GM19023 (cell line): Measurements from ENCODE around the gene SLC5A12.

Experiments
- ATAC-seq: cut with Tn5 transposase; IDR thresholded peaks from one replicate; pipeline ENCODE4 v1.9.1; 2021; ENCODE audit warnings: mild to moderate bottlenecking, moderate library complexity; ENCODE audit not compliant: unreplicated experiment

SLC5A12 gene

DNA sequence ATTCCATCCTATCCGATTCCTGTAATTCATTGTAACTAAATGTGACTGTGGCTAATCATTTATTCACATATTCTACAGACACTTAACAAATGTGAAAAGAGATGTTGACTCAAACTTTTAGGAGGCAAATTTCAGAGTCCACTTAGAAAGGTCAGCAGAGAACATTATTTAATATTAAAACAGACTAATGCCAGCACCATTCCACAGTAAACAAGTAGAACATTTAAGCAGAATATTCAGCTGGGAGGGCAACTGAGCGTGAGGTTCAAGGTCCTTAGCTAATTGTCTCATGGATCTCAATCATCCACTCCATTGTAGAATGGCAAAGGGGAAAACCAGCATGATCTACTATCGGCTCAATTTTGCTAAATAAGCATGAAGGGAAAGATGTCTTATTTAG lies 5.1 kb upstream of the SLC5A12 start:
- ATAC-seq, result no peak

DNA sequence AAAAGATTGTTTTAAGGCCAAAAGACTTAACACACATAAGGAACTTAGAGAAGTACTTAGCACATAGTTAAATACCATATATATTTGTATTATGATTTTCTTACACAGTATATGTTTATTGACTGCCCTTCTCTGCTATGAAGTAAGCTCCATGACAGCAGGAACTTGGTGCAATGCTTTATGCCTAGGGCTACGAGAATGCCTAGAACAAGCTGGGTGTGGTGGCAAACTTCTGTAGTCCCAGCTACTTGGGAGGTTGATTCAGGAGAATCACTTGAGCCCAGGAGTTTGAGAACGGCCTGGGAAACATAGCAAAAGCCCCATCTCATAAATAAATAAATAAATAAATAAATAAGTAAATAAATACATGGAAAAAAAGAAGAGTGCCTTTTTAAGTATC lies 1.9 kb downstream of the SLC5A12 start:
- no peak for ATAC-seq

DNA sequence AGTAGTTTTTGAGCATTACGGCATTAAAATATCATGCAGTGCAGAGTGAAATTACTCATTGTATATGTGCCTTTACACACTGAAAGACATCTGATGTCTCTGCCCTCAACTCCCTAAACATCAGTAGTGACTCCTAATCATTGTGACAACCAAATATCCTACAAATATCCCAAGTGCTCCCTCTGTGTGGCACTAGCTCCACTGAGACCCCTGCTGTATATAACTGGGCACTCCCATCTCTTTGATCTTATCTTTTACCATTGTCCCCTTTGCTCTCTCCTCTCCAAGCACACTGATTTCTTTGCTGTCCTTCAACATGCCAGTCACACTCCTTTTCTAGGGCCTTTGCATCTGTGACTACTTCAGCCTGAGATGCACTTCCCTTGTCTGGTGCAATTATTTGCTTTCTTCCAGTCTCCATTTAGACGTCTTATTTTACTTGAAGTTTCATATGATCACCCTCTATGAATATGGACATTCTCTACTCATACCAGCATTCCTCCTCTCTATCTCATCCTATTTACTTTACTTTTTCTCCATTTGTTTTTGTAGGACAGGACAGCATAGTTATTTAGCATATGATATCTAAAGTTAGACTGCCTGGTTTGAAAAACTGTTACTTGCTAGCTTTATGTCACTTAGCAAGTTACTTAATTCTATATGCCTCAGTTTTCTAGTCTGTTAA lies 2.4 kb downstream of the SLC5A12 start:
- no peak for ATAC-seq

DNA sequence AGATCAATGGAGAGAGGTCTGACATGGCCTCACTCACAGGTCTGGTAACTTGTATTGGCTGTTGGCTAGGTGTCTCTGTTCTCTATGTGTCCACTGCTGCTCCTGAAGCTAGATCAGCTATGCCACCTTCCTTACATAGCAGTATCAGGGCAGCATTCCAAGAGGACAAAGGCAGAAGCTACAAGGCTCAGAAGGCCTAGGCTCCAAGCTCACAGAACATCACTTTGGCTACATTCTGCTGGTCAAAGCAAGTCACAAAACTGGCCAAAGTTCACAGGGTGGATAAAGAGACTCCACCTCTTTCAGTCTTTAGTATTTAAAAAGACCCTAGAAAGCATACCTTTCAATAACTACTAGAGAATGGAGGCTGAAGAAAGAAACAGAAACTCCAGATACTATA lies 4.1 kb downstream of the SLC5A12 start:
- no peak for ATAC-seq

DNA sequence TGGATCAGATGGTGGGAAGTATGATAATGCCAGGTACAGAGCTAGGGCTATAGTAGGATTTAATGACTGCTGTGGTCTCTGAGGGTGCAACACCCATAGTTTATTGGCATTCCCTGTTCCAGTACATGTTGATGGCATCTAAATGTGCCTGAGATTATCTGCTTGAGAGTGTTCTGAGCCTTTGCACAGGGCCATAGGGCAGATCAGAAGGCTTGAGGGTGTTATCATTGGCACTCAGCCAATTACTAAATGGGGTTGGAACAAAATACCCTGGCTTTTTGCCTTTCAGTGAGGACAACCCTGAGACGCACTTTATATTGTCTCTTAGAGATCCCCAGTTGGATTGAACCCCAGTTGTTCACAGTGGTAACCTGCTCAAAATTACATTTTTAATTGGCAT lies 6.7 kb downstream of the SLC5A12 start:
- ATAC-seq, result no peak

DNA sequence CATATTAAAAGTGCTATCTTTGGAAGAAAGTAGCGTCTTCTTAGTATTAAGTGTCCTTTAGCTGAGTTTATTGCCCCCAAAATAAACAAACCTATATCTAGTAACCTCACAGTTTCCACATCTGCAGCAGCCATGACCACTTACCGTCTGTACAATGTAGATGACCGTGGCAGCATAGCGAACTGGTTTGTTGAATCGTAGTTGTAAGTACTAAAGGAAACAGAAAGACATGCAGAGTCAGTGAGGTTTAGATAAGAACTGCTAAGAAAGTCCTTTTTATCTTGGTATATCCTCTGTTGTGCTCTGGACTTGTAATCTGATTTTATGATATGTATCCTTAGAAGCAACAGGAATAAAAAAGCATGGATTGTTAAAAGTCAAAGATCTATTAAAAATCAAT lies 9.4 kb downstream of the SLC5A12 start:
- ATAC-seq, result no peak

DNA sequence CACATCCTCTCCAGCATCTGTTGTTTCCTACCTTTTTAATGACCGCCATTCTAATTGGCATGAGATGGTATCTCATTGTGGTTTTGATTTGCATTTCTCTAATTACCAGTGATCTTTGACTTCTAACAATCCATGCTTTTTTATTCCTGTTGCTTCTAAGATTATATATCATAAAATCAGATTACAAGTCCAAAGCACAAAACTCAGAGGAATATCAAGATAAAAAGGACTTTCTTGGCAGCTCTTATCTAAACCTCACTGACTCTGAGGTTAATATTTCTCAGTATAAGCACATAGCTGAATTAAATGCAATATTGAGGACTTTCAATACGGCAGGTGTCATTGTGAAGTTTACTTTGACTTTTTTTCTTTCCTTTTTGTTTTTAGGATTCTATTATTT lies 11.4 kb downstream of the SLC5A12 start:
- ATAC-seq, result no peak

DNA sequence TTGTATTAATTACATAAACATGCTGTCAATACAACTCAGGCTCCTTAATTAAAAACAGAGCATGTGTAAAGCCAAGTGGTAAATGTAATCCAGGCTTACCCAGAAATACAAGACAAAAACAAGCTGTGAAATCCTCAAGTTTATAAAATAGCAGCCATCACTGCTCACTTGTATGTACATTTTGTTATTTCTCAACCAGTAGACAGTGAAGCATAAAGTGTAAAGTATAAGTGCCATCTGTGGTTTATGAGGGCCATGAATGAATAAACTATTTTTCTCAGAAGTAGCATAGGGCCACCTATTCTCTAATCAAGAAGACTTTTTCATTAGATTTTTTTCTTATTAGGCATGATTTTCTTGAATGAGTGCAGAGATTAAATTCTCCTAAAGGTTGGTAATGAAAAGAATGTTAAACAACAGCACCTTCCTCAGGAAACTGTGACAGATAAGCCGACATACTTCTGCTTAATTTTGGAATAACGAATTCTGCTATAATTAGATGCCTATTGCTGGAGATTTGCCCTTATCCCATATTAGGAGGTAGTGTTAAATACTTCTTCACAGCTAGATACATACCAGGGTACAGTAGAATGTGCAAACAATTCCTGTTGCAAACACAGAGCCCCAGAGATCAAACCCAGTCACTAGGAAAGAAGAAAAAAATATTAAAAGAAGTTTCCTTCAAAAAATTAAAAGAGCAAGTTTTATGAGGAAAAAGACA lies 13.0 kb downstream of the SLC5A12 start:
- no peak for ATAC-seq

DNA sequence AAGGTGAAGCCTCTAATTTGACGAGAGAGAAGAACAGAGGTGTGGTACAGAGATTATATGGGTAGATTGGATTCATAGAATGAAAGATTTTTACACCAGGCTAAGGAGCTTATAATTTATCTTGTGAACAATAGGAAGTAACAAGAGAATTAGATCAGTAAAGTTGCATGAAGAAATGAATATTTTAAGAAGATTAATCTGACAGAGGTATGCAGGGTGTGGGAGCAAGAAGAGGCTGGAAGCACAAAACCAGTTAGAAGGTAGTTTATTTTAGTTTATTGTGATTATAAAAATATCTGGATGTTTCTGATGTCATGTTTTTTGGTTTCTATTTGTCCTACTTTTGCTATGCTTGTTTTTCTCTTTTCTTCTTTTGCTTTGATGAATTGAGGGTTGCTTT lies 15.7 kb downstream of the SLC5A12 start:
- ATAC-seq, result no peak

DNA sequence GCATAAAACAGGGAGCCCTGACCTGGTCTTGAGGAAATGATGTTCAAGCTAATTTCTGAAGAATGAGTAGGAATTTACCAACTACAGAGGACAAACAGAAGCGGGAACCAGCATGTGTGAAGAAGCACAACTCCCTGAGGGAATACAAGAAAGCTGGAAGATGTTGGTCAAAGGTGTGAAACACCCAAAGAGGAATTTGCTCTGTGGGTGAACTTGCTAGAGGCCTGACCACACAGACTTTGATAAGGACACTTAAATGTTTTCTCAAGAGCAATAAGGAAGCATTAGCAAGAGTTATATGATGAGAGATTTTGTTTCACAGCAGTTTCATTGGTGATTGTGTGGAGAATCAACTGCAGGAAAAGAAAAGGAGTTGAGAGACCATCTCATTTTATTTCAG lies 17.6 kb downstream of the SLC5A12 start:
- no peak for ATAC-seq

DNA sequence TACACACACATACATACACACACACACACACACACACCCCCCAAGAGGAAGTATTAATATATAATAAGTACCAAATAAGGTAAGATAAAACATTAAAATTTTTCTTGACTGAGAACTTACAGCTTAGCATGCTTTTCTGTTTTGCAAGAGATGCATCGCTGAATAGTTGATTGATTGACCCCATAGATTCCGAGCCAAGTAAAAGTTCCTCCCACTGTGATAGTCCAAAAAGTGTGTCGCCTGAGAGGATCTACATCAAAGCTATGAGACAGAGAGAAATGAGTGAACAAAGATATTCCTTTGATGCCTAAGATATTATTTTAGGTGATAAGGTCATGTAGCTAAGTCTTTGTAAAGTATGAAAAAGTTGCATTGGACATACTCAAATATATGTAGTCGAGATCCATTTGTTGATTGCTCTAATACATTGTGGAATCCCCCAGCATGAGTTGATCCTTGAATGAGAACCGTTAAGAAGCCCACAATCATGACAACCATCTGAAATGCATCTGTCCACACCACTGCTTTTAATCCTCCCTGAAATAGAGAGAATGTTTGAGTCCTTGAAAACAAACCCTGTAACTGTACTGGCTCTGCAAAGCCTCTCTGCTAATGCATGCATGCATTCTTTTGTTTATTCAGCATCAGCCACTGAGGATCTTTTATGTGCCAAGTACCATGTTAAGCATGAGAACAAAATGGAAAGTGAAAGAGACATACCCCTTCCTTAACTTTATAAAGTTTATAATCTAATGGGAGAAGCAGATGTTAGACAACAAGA lies 18.3 kb downstream of the SLC5A12 start:
- ATAC-seq, result no peak

DNA sequence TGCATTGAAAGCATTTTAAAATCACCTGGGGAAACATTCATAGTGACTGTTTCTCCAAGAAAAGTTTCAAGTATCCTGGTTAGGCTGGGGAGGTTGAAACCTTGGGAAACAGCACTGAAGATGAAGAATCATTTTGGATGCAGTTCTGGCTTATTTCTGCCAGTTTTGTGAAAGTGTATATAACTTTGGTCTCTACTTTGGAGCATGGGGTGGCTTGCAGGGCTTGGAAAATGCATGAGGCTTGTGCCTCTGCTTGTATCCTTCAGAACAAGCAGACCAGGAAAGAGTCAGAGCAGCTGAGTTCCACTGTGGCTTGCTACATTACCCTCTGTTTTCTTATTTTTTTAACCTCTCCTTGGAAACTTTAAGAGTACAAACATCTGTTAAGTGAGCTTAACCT lies 19.5 kb downstream of the SLC5A12 start:
- ATAC-seq, result no peak

DNA sequence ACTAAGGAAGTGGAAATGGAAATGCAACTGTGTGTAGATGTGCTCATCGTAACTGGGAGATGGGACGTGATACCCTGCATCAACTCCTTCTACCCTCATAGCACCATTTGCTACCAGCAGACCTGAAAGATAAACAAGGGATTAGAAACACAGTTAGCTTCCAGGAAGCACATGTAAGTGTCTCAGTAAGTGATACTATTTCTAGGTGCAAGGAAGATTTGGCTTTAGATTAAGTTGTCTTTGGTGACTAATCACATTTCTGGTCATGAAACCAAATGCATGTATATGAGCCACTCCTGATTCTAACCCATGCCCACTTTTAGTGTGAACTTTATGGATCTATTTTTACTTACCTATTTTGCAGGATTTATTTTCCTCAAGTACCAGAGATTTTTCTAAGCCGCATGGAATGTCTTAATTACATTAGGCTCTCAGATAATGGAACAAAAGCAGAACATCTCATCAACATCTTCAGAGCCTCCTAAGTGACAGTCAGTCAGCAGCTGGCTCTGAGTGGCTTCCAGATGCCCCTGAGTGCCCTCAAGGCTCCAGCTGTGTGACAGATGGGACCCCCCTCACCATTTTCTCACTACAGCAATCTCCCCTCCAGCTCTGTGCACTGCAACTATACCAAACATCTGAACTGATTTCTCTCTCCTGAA lies 21.2 kb downstream of the SLC5A12 start:
- no peak for ATAC-seq

DNA sequence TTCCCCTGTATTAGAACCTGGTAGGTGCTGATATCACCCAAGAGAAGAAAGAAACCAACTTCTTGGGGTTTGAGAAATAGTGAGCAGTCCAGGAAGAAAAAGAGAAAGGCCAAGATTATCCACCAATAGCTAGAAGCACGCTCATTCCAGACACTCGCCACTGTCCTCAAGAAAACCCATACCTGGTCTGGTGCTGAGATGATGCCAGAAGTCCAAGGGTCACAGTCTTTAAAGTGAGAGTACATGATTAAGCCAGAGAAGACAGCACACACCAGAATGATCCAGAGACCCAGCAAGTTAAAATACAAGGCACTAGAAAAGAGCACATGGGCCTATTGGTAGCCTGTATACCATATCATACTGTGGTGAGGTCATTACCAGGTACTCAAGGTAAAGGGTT lies 23.6 kb downstream of the SLC5A12 start:
- no peak for ATAC-seq

DNA sequence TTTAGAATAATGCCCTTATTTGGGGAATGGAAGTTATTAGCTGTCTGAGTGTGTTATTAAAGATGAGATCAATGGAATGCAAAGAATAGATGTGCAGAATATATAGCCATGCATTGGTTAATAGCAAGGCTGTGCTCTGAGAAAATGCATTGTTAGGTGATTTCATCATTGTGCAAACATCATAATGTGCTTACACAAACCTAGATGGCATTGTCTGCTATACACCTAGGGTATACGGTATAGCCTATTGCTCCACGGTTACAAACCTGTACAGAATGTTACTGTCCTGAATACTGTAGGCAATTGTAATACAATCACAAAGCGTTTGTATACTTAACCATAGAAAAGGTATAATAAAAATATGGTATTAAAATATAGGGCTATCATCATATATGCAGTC lies 25.5 kb downstream of the SLC5A12 start:
- ATAC-seq, result no peak

DNA sequence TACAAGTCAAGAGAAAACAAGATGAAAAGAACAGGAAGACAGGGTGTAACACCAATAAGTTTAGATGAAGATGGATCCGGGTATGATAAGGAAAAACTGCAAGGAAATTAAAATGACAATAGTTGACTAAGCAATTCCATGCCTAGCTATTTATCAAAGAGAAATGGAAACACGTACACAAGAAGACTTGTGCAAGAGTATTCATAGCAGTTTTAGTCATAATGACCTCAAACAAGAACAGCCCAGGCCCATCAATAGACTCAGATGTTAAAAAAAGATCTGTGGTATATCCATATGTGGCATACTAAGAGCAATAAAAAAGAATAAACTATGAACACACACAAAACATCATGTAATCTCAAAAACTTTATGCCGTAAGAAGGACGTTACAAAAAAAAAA lies 33.2 kb downstream of the SLC5A12 start:
- no peak for ATAC-seq

DNA sequence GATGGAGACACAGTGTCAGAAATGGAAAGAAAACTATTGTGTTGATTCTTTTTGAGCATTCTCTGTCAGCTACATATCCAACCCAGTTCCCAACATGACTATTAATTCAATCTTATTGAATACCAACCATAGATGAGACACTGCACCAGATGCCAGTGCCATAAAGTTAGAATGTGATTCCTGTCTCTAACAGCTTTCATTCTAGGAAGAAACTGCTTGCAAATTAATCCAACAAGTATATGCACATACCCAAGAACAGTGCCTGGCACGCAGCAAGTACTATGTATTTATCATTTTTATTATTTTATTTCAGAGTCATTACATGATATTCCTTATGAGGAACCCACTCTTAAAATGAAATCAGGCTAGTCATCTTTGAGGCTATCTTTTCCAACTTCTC lies 34.5 kb downstream of the SLC5A12 start:
- no peak for ATAC-seq

DNA sequence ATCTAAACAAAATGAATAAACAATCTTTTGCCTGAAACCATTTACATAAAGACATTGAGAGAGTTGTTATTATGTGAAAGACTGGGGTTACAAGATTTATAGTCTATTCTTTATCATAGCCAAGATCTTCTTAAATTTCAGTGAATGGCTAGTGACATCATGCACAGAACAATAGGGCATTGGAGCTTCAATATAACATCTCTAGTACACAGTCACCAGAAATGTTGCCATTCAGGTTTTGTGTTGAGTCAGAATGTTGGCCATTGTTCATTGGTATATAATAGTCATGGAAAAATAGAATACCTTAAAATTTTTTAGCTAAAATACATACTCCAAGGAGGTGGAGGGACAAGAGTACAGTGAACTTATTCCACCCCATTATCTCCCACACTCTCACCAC lies 44.3 kb downstream of the SLC5A12 start:
- ATAC-seq, result no peak

DNA sequence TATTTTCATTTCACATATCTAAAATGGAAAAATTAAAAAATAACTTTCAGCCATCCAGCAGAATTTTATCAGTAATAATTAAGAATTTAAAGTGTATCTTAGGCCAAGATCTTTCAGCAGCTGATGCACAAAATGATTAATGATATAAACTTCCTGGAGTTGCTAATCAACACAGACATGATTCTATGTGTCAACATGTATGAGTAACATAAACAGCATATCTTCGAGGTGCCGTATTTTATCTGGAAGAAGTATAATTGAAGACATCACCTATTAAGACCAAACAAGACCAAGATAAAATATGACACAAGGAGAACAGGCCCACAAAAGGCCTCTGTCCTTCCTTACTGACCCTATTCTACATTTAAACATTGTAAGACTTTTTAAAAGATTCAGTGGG lies 45.2 kb downstream of the SLC5A12 start:
- ATAC-seq, result no peak

DNA sequence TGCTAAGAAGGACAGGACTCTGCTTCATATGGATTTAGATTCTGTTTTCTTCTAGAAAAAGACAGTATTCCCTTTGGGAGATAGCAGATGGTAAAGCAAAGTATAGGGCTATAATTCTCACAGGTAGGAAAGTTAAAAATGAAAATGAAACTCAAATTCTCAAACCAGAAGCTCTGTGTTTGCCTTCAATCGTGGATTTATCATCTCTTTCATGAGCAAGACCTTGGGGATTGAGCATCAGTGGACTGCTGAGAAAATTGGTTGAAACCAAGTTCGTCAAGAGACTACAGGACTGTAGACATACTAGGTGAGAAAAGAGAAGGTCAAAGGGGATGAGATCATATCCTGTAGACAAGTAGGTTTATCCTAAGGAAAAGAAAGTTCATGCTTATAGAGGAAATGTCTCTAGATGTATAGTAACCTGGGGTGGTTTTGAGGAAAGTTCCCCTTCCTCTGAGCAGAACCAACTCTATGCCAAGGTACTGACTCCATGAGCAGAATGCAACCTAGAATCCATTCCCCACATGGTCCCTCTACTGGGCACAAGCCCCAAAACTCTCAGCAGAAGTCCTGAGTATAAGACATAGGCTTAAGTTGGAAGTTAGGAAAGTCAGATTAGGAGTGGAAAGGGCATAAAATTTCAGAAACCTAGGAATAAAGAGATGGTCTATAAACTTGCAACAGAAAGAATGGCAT lies 46.5 kb downstream of the SLC5A12 start:
- no peak for ATAC-seq

DNA sequence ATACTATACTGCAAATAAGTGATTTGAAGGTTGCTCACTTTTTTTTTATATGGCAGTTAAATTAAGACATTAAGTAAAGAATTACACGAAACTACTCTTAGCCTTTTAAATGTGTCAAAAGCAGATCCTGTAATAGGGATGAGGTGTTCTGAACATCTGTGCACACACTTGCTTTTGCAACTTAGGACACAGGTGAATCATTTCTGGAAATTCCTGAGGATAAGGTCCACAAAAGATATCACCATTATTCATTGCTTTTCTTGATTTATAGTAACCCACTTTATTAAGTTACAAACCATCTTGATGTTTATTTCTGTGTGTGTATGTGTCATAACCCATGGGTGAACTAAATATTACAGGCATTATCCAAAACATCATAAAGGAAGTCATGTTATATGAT lies 55.9 kb downstream of the SLC5A12 start:
- ATAC-seq, result no peak
